PC-9 (cell line): Measurements from ENCODE around the gene KITLG.

Experiments used
- CTCF ChIP-seq: fragments of 200-600 bp; sonication (generic); conservative IDR thresholded peaks from 2 replicates; pipeline ENCODE4 v1.6.1; 2017; ENCODE audit warnings: mixed run types, antibody characterized with exemption, mild to moderate bottlenecking, moderate library complexity
- EZH2 ChIP-seq: fragments of 200-600 bp; sonication (generic); IDR thresholded peaks from 2 replicates; pipeline ENCODE4 v1.8.0; 2017; ENCODE audit warnings: antibody characterized with exemption, low read depth

- TF ChIP-seq CTCF, result no peak
- TF ChIP-seq EZH2, result no peak
Observed at GRCh38 chr12:88562846-88563582, 17.3 kb downstream of the KITLG start.
